ENCODE measurements around the gene MBP. TPM values are rescaled to one million over a fixed set of nuclear protein-coding genes. Genes with fewer than 3 reads are reported as not detected.

MBP gene
- total and polyA plus RNA-seq, 2 of the 4 experiments (the other 2 are of a cell fraction), result 0.72 to 0.90 TPM

- TF ChIP-seq RFX5 (IDR thresholded peaks at IDR 0.05; ENCODE audit: low read depth, low read length), result no peak
These were observed 13.9 kb upstream of the MBP start (continued) for GRCh38 chr18:77146249-77147080.

GRCh38 chr18:77145364-77145901, 12.8 kb upstream of the MBP start:
- intact Hi-C loops (cut with micrococcal nuclease) (no loop called here), in situ Hi-C loops (cut with MboI; ENCODE audit: low sequenced_read_pairs) (no loop called here), dilution Hi-C loops (cut with HindIII; ENCODE audit: low sequenced_read_pairs, unreplicated experiment) (no loop called here)
- no peak overlapping the region for H3K9ac ChIP-seq (ENCODE audit: low read depth, low read length)
- no peak overlapping the region for H3K4me2 ChIP-seq (ENCODE audit: low read depth, low read length)
- no peak overlapping the region for H2BK20ac ChIP-seq (ENCODE audit: low read depth, low read length)
- DNase-seq (no peak), ATAC-seq (ENCODE audit: low read depth) (no peak)
- H3K4ac ChIP-seq (ENCODE audit: low read depth, low read length), result no peak overlapping the region
- H3K36me3 ChIP-seq (ENCODE audit: control insufficient read depth, insufficient read depth, low read length), result no peaks in the 10 kb centered on the region
- no peaks in the 10 kb centered on the region; the same call in 1 of the 2 replicates for H3K4me1 ChIP-seq (ENCODE audit: control insufficient read depth, insufficient read depth, low read length)
- H2AFZ ChIP-seq (replicated peaks; ENCODE audit: low read length, poor library complexity), result no peak overlapping the region
- POLR2A ChIA-PET (ENCODE audit: unreplicated experiment), result no interaction called here
- H3K27me3 ChIP-seq (ENCODE audit: control insufficient read depth, insufficient read depth, low read length), result no peaks in the 10 kb centered on the region
- no peak overlapping the region for H3K14ac ChIP-seq (replicated peaks; ENCODE audit: low read depth, low read length)
- H3K56ac ChIP-seq (ENCODE audit: extremely low read depth, insufficient read depth, low read length), result no peak overlapping the region
- H2AK5ac ChIP-seq (ENCODE audit: low read depth, low read length), result no peak overlapping the region
- peaks cover 7% of the 10 kb centered on the region; the same call in 1 of the 2 replicates for H3K9me3 ChIP-seq (ENCODE audit: control insufficient read depth, insufficient read depth, low read length)
- no peaks in the 10 kb centered on the region for H3K79me1 ChIP-seq (ENCODE audit: low read depth in 1 of 2, low read length in 2 of 2)
- no peak overlapping the region for H2BK15ac ChIP-seq (ENCODE audit: low read depth, low read length)
- no peak overlapping the region for H4K8ac ChIP-seq (ENCODE audit: low read depth in 2 of 2, low read length in 2 of 2)
- no peak overlapping the region for H2AK9ac ChIP-seq (replicated peaks; ENCODE audit: low read depth, low read length, poor library complexity)
- H3K23ac ChIP-seq (ENCODE audit: low read depth, low read length), result no peak overlapping the region
- H3K9me1 ChIP-seq (ENCODE audit: insufficient read depth, low read length), result no peaks in the 10 kb centered on the region
- 53% methylated on average over 3 of the region's 11 CpGs; no CpG with 5 or more reads in 1 of the 2 experiments for WGBS, 2 experiments (ENCODE audit: extremely low coverage in 2 of 2, insufficient read length in 1 of 2)
- H4K5ac ChIP-seq (ENCODE audit: low read depth, low read length), result no peak overlapping the region
- no peak overlapping the region for H3K18ac ChIP-seq (ENCODE audit: low read depth, low read length)
- H2BK120ac ChIP-seq (ENCODE audit: low read depth, low read length), result no peak overlapping the region
- no peaks in the 10 kb centered on the region for H4K20me1 ChIP-seq (ENCODE audit: insufficient read depth, low read length)
- no TSS peak for BruUV-seq (replicated peaks)
- no peak overlapping the region for H3K27ac ChIP-seq (ENCODE audit: insufficient read depth, low read length)
- no peak overlapping the region for H2BK5ac ChIP-seq (ENCODE audit: low read depth, low read length, poor library complexity, severe bottlenecking)
- H4K91ac ChIP-seq (ENCODE audit: insufficient read depth, low read depth, low read length), result no peak overlapping the region
- CTCF ChIA-PET, result no interaction called here
- no peak overlapping the region for H3K4me3 ChIP-seq (ENCODE audit: insufficient read depth, low read depth, low read length)
- TF ChIP-seq NFE2L2 (IDR thresholded peaks at IDR 0.05; ENCODE audit: low read depth, low read length) (no peak), MXI1 (IDR thresholded peaks at IDR 0.05; ENCODE audit: borderline replicate concordance, low read depth, low read length) (no peak), CHD1 (IDR thresholded peaks at IDR 0.05; ENCODE audit: low read depth, low read length) (no peak), MAFK (IDR thresholded peaks at IDR 0.05; ENCODE audit: low read depth, low read length) (no peak), SMC3 (IDR thresholded peaks at IDR 0.05; ENCODE audit: low read depth, low read length) (no peak), USF2 (IDR thresholded peaks at IDR 0.05; ENCODE audit: low read depth, low read length) (no peak), CTCF (conservative IDR thresholded peaks at IDR 0.05; ENCODE audit: low read depth, low read length) (no peak), RAD21 (IDR thresholded peaks at IDR 0.05; ENCODE audit: low read length) (no peak), MAZ (IDR thresholded peaks at IDR 0.05; ENCODE audit: borderline replicate concordance, low read depth, low read length) (no peak), RCOR1 (IDR thresholded peaks at IDR 0.05; ENCODE audit: insufficient replicate concordance, low read length) (no peak), CEBPB (IDR thresholded peaks at IDR 0.05; ENCODE audit: low read depth, low read length) (no peak)

Data from IMR-90 (cell line).